ENCODE measurements around the gene RALGPS1.

RALGPS1 gene

GRCh38 chr9:127020036-127020801, 105.6 kb downstream of the RALGPS1 start:
- intact Hi-C loops (cut with micrococcal nuclease), result no loop called here
- Mint-ChIP-seq H3K9me3 (no peaks in the 10 kb centered on the region), H3K27me3 (peaks cover 14% of the 10 kb centered on the region), H3K4me3 (no peak overlapping the region), H3K36me3 (ENCODE audit: low read depth) (no peaks in the 10 kb centered on the region), H3K27ac (no peak overlapping the region), H3K4me1 (ENCODE audit: low read depth) (peaks cover 13% of the 10 kb centered on the region)

GRCh38 chr9:127020802-127021078, 106.2 kb downstream of the RALGPS1 start:
- intact Hi-C loops (cut with micrococcal nuclease), result no loop called here

GRCh38 chr9:127021664-127022363, 107.2 kb downstream of the RALGPS1 start:
- Mint-ChIP-seq H3K4me1 (ENCODE audit: low read depth) (peaks cover 13% of the 10 kb centered on the region), H3K27ac (no peak overlapping the region), H3K9me3 (no peaks in the 10 kb centered on the region), H3K4me3 (no peak overlapping the region), H3K27me3 (peaks cover 11% of the 10 kb centered on the region), H3K36me3 (ENCODE audit: low read depth) (no peaks in the 10 kb centered on the region)
- intact Hi-C loops (cut with micrococcal nuclease), result no loop called here

More at GRCh38 chr9:127020802-127021078, 106.2 kb downstream of the RALGPS1 start:
- Mint-ChIP-seq H3K4me3 (no peak overlapping the region), H3K36me3 (ENCODE audit: low read depth) (no peaks in the 10 kb centered on the region), H3K4me1 (ENCODE audit: low read depth) (peaks cover 13% of the 10 kb centered on the region), H3K27me3 (peaks cover 13% of the 10 kb centered on the region), H3K9me3 (no peaks in the 10 kb centered on the region), H3K27ac (no peak overlapping the region)

GRCh38 chr9:127022913-127023660, 108.5 kb downstream of the RALGPS1 start:
- Mint-ChIP-seq H3K4me3 (no peak overlapping the region), H3K4me1 (ENCODE audit: low read depth) (peaks cover 13% of the 10 kb centered on the region), H3K27me3 (peaks cover 12% of the 10 kb centered on the region), H3K36me3 (ENCODE audit: low read depth) (no peaks in the 10 kb centered on the region), H3K27ac (no peak overlapping the region), H3K9me3 (no peaks in the 10 kb centered on the region)
- intact Hi-C loops (cut with micrococcal nuclease), result no loop called here

GRCh38 chr9:127025042-127025441, 110.5 kb downstream of the RALGPS1 start:
- H3K4me1 Mint-ChIP-seq (ENCODE audit: low read depth), result peaks cover 13% of the 10 kb centered on the region
- no peaks in the 10 kb centered on the region for H3K36me3 Mint-ChIP-seq (ENCODE audit: low read depth)
- peaks cover 12% of the 10 kb centered on the region for H3K27me3 Mint-ChIP-seq
- no peak overlapping the region for H3K27ac Mint-ChIP-seq
- H3K9me3 Mint-ChIP-seq, result no peaks in the 10 kb centered on the region
- H3K4me3 Mint-ChIP-seq, result no peak overlapping the region
- intact Hi-C loops (cut with micrococcal nuclease), result no loop called here

GRCh38 chr9:127027694-127028093, 113.1 kb downstream of the RALGPS1 start:
- no peak overlapping the region for H3K27ac Mint-ChIP-seq
- intact Hi-C loops (cut with micrococcal nuclease), result no loop called here
- H3K36me3 Mint-ChIP-seq (ENCODE audit: low read depth), result no peaks in the 10 kb centered on the region
- no peaks in the 10 kb centered on the region for H3K9me3 Mint-ChIP-seq
- peaks cover 9% of the 10 kb centered on the region for H3K4me1 Mint-ChIP-seq (ENCODE audit: low read depth)
- H3K4me3 Mint-ChIP-seq, result no peak overlapping the region
- peaks cover 13% of the 10 kb centered on the region for H3K27me3 Mint-ChIP-seq

GRCh38 chr9:127029548-127029947, 115.0 kb downstream of the RALGPS1 start:
- no peak overlapping the region for H3K4me3 Mint-ChIP-seq
- H3K9me3 Mint-ChIP-seq, result no peaks in the 10 kb centered on the region
- intact Hi-C loops (cut with micrococcal nuclease), result no loop called here
- peaks cover 12% of the 10 kb centered on the region for H3K27me3 Mint-ChIP-seq
- no peaks in the 10 kb centered on the region for H3K4me1 Mint-ChIP-seq (ENCODE audit: low read depth)
- H3K27ac Mint-ChIP-seq, result no peak overlapping the region
- H3K36me3 Mint-ChIP-seq (ENCODE audit: low read depth), result no peaks in the 10 kb centered on the region

- Mint-ChIP-seq H3K4me1 (ENCODE audit: low read depth) (no peaks in the 10 kb centered on the region), H3K4me3 (no peak overlapping the region)
Observed at GRCh38 chr9:127030814-127031740, 116.5 kb downstream of the RALGPS1 start.

GRCh38 chr9:127032256-127032655, 117.7 kb downstream of the RALGPS1 start:
- no peak overlapping the region for H3K4me3 Mint-ChIP-seq
- H3K27ac Mint-ChIP-seq, result no peak overlapping the region
- intact Hi-C loops (cut with micrococcal nuclease), result no loop called here
- H3K27me3 Mint-ChIP-seq, result peaks cover 5% of the 10 kb centered on the region
- no peaks in the 10 kb centered on the region for H3K9me3 Mint-ChIP-seq
- no peaks in the 10 kb centered on the region for H3K4me1 Mint-ChIP-seq (ENCODE audit: low read depth)
- no peaks in the 10 kb centered on the region for H3K36me3 Mint-ChIP-seq (ENCODE audit: low read depth)

More at GRCh38 chr9:127030814-127031740, 116.5 kb downstream of the RALGPS1 start:
- Mint-ChIP-seq H3K36me3 (ENCODE audit: low read depth) (no peaks in the 10 kb centered on the region), H3K9me3 (no peaks in the 10 kb centered on the region), H3K27me3 (peaks cover 11% of the 10 kb centered on the region), H3K27ac (no peak overlapping the region)
- intact Hi-C loops (cut with micrococcal nuclease), result no loop called here

GRCh38 chr9:127033061-127033460, 118.5 kb downstream of the RALGPS1 start:
- Mint-ChIP-seq H3K4me3 (no peak overlapping the region), H3K9me3 (no peaks in the 10 kb centered on the region), H3K36me3 (ENCODE audit: low read depth) (no peaks in the 10 kb centered on the region), H3K4me1 (ENCODE audit: low read depth) (no peaks in the 10 kb centered on the region), H3K27me3 (peaks cover 5% of the 10 kb centered on the region), H3K27ac (no peak overlapping the region)
- intact Hi-C loops (cut with micrococcal nuclease), result no loop called here

GRCh38 chr9:127033789-127034188, 119.2 kb downstream of the RALGPS1 start:
- no peaks in the 10 kb centered on the region for H3K9me3 Mint-ChIP-seq
- no peaks in the 10 kb centered on the region for H3K36me3 Mint-ChIP-seq (ENCODE audit: low read depth)
- peaks cover 5% of the 10 kb centered on the region for H3K27me3 Mint-ChIP-seq
- no peaks in the 10 kb centered on the region for H3K4me1 Mint-ChIP-seq (ENCODE audit: low read depth)
- no peak overlapping the region for H3K4me3 Mint-ChIP-seq
- intact Hi-C loops (cut with micrococcal nuclease), result no loop called here
- H3K27ac Mint-ChIP-seq, result no peak overlapping the region

GRCh38 chr9:127034691-127035090, 120.1 kb downstream of the RALGPS1 start:
- H3K4me1 Mint-ChIP-seq (ENCODE audit: low read depth), result no peaks in the 10 kb centered on the region
- no peak overlapping the region for H3K27ac Mint-ChIP-seq
- H3K9me3 Mint-ChIP-seq, result no peaks in the 10 kb centered on the region
- peaks cover 5% of the 10 kb centered on the region for H3K27me3 Mint-ChIP-seq
- H3K4me3 Mint-ChIP-seq, result no peak overlapping the region
- H3K36me3 Mint-ChIP-seq (ENCODE audit: low read depth), result no peaks in the 10 kb centered on the region
- intact Hi-C loops (cut with micrococcal nuclease), result no loop called here

- no peaks in the 10 kb centered on the region for H3K36me3 Mint-ChIP-seq (ENCODE audit: low read depth)
- H3K27ac Mint-ChIP-seq, result no peak overlapping the region
- H3K27me3 Mint-ChIP-seq, result peaks cover 2% of the 10 kb centered on the region
- no peak overlapping the region for H3K4me3 Mint-ChIP-seq
- intact Hi-C loops (cut with micrococcal nuclease), result no loop called here
- H3K4me1 Mint-ChIP-seq (ENCODE audit: low read depth), result no peaks in the 10 kb centered on the region
- H3K9me3 Mint-ChIP-seq, result no peaks in the 10 kb centered on the region
Observed at GRCh38 chr9:127035423-127035822, 120.8 kb downstream of the RALGPS1 start.
